A375 (cell line): ENCODE data around the gene STUM. TPM values are rescaled to one million over a fixed set of nuclear protein-coding genes. Genes with fewer than 3 reads are reported as not detected.

Experiments used
- total RNA-seq: library from RNA; depleted of rRNA; stranded (reverse); fragments of >200 nt; shearing (Covaris generic); gene quantifications from 2 replicates; pipeline ENCODE4 v1.2.3, GENCODE V29; 2014; rRNA removed

Gene STUM, protein sequence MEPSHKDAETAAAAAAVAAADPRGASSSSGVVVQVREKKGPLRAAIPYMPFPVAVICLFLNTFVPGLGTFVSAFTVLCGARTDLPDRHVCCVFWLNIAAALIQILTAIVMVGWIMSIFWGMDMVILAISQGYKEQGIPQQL
- not detected in 2 replicates for total RNA-seq

GRCh38 chr1:226548256-226549093, at the start of gene STUM:
Gene STUM (plus strand): TSS chr1:226548764. CDS start chr1:226548905, 141 bp downstream.

Other genes starting within 250 kb of the STUM start
- gene LIN9, start 239.6 kb upstream of the STUM start, total RNA-seq, result 9.2 and 9.6 TPM in 2 replicates
- gene PARP1, start 140.7 kb upstream of the STUM start, total RNA-seq, result 211 and 239 TPM in 2 replicates
- 6.0 and 7.2 TPM in 2 replicates for gene ITPKB, start 190.5 kb downstream of the STUM start, total RNA-seq